ENCODE measurements around the gene IL16. TPM values are rescaled to one million over a fixed set of nuclear protein-coding genes. Genes with fewer than 3 reads are reported as not detected.

Gene IL16
- total and polyA plus RNA-seq, 4 donors: 1.9 to 6.9 (median 4.4) TPM

GRCh38 chr15:81224232-81224631, 27.6 kb downstream of the IL16 start:
- Histone ChIP-seq H3K9ac (ENCODE audit: low read depth in 1 of 2, low read length in 2 of 2) (no peak overlapping the region), H3K4me1 (ENCODE audit: control insufficient read depth in 4 of 4, insufficient read depth in 4 of 4, low read length in 3 of 4) (no peaks in the 10 kb centered on the region), H3K27me3 (ENCODE audit: control insufficient read depth in 4 of 4, insufficient read depth in 4 of 4, low read length in 3 of 4) (no peaks in the 10 kb centered on the region), H3K27ac (ENCODE audit: low read depth in 1 of 2, low read length in 2 of 2) (no peak overlapping the region), H3K4me3 (ENCODE audit: low read depth in 1 of 3, low read length in 3 of 3) (no peak overlapping the region), H3K9me3 (ENCODE audit: control insufficient read depth in 4 of 4, low read length in 3 of 4) (no peaks in the 10 kb centered on the region), H3K36me3 (ENCODE audit: control insufficient read depth in 4 of 4, insufficient read depth in 3 of 4, low read depth in 1 of 4, low read length in 3 of 4) (no peaks in the 10 kb centered on the region)
- WGBS: 99% methylated on average over 1 of the region's 1 CpG
- no peak for TF ChIP-seq ZBTB33 (IDR thresholded peaks at IDR 0.05)
- no peak for TF ChIP-seq JUND (IDR thresholded peaks at IDR 0.05)
- no peak for TF ChIP-seq FOXA2 (IDR thresholded peaks at IDR 0.05)
- TF ChIP-seq GABPA (IDR thresholded peaks at IDR 0.05 in 1 of 2, conservative IDR thresholded peaks at IDR 0.05 in 1 of 2): no peak
- no peak for TF ChIP-seq YY1 (IDR thresholded peaks at IDR 0.05)
- no peak for TF ChIP-seq ATF3 (IDR thresholded peaks at IDR 0.05)
- no peak for TF ChIP-seq NR2F2 (IDR thresholded peaks at IDR 0.05)
- no peak for TF ChIP-seq SP1 (IDR thresholded peaks at IDR 0.05)
- no peak for TF ChIP-seq RAD21 (IDR thresholded peaks at IDR 0.05)
- no peak for TF ChIP-seq TAF1 (conservative IDR thresholded peaks at IDR 0.05)
- no peak for TF ChIP-seq CTCF (IDR thresholded peaks at IDR 0.05; ENCODE audit: low read depth, low read length, missing input control)
- TF ChIP-seq FOXA1 (IDR thresholded peaks at IDR 0.05): no peak
- TF ChIP-seq HNF4A (conservative IDR thresholded peaks at IDR 0.05): no peak
- TF ChIP-seq RXRA (IDR thresholded peaks at IDR 0.05): no peak
- TF ChIP-seq REST (IDR thresholded peaks at IDR 0.05): no peak
- TF ChIP-seq HNF4G (IDR thresholded peaks at IDR 0.05): no peak
- no peak for DNase-seq (ENCODE audit: low spot score)

GRCh38 chr15:81225161-81225671, 28.5 kb downstream of the IL16 start:
- no peak overlapping the region for H3K9ac ChIP-seq (ENCODE audit: low read depth in 1 of 2, low read length in 2 of 2)
- TF ChIP-seq NR2F2 (IDR thresholded peaks at IDR 0.05): no peak
- no peak for TF ChIP-seq GABPA (IDR thresholded peaks at IDR 0.05 in 1 of 2, conservative IDR thresholded peaks at IDR 0.05 in 1 of 2)
- no peak for TF ChIP-seq MAX (IDR thresholded peaks at IDR 0.05)
- TF ChIP-seq ATF3 (IDR thresholded peaks at IDR 0.05): no peak
- TF ChIP-seq HNF4G (IDR thresholded peaks at IDR 0.05): no peak
- TF ChIP-seq HNF4A (conservative IDR thresholded peaks at IDR 0.05): no peak
- H3K4me1 ChIP-seq (ENCODE audit: control insufficient read depth in 4 of 4, insufficient read depth in 4 of 4, low read length in 3 of 4): no peaks in the 10 kb centered on the region
- H3K4me3 ChIP-seq (ENCODE audit: low read depth in 1 of 3, low read length in 3 of 3): no peak overlapping the region
- no peak for DNase-seq (ENCODE audit: low spot score)
- WGBS: 82% methylated on average over 10 of the region's 10 CpGs
- H3K27ac ChIP-seq (ENCODE audit: low read depth in 1 of 2, low read length in 2 of 2): no peak overlapping the region
- H3K36me3 ChIP-seq (ENCODE audit: control insufficient read depth in 4 of 4, insufficient read depth in 3 of 4, low read depth in 1 of 4, low read length in 3 of 4): no peaks in the 10 kb centered on the region
- H3K27me3 ChIP-seq (ENCODE audit: control insufficient read depth in 4 of 4, insufficient read depth in 4 of 4, low read length in 3 of 4): no peaks in the 10 kb centered on the region
- no peaks in the 10 kb centered on the region for H3K9me3 ChIP-seq (ENCODE audit: control insufficient read depth in 4 of 4, low read length in 3 of 4)

Data from liver (tissue), 9 donors.